Ovary (tissue), 9 donors: ENCODE measurements around the gene SERPINH1. TPM values are rescaled to one million over a fixed set of nuclear protein-coding genes. Genes with fewer than 3 reads are reported as not detected.
A peak's percentile ranks its signal among the peaks of the same experiment; 100 is the strongest.

ENCODE experiments used
- DNase-seq, 5 donors: peaks; one replicate each; pipeline ENCODE4 v3.0.0-alpha.2; 2019 to 2020
- H3K27ac ChIP-seq, 2 donors: fragments of 200-600 bp; one replicate each; pipeline versions ENCODE4 v1.5.1 to v1.8.0; 2019 to 2022
- H3K27me3 ChIP-seq: fragments of 200-600 bp; one replicate; pipeline ENCODE4 v1.8.0; 2022
- H3K36me3 ChIP-seq: fragments of 200-600 bp; sonication (generic); one replicate; pipeline ENCODE4 v1.5.1; 2019
- H3K4me1 ChIP-seq: one replicate; pipeline ENCODE4 v1.8.1; 2013; ENCODE audit warnings: mild to moderate bottlenecking, moderate library complexity; ENCODE audit not compliant: insufficient read depth
- H3K4me3 ChIP-seq: fragments of 200-600 bp; sonication (generic); one replicate; pipeline ENCODE4 v1.5.1; 2017
- H3K9me3 ChIP-seq, 2 donors: fragments of 200-600 bp in 1 of 2; sonication (generic) in 1 of 2; one replicate each; pipeline versions ENCODE4 v1.5.1 to v1.8.1; 2013 to 2019; ENCODE audit warnings: mild to moderate bottlenecking in 1 of 2, moderate library complexity in 1 of 2
- EP300 ChIP-seq: sonication (generic); formaldehyde crosslinking; IDR thresholded peaks from one replicate; pipeline ENCODE4 v1.6.1; 2017; ENCODE audit warnings: antibody characterized with exemption
- POLR2A ChIP-seq: fragments of 450-650 bp; IDR thresholded peaks from one replicate; pipeline ENCODE4 v1.6.1; 2017; ENCODE audit warnings: antibody characterized with exemption, mild to moderate bottlenecking, moderate library complexity
- WGBS, 3 donors: extraction: QIAGEN DNeasy Blood & Tissue Kit in 1 of 3; methylation state at CpG; one replicate each; pipeline versions ENCODE4 v1.1.5 to v1.1.7; 2013 to 2017; 5-methylcytosine and 5-hydroxymethylcytosine counted together
- intact Hi-C, 4 donors: fragments of 100-400 bp; cut with DNase I; formaldehyde crosslinking; loops; one replicate each; pipeline versions ENCODE4 v1.11.0 to v1.15.1; 2022 to 2023
- polyA plus RNA-seq, 2 donors: library from polyadenylated mRNA; stranded (reverse); fragments of 200-250 nt in 1 of 2; fragments of 350-450 nt in 1 of 2; fragmentation: Illumina TruSeq in 1 of 2; extraction: RNeasy Lipid Tissue Mini Kit (QIAGEN cat#74804) in 1 of 2; gene quantifications; one replicate each; pipeline ENCODE4 v1.2.3, GENCODE V29; 2013 to 2014
- total RNA-seq, 7 donors: library from RNA; depleted of rRNA in 2 of 7; stranded (reverse); fragments of >200 nt in 2 of 7; fragmentation: NEBNext Ultra II Directional in 3 of 7; extraction: Animal tissue kit (Norgen Biotek cat#: 25700) in 3 of 7; gene quantifications; one replicate each; pipeline versions ENCODE4 v1.1.0 to v1.2.4, GENCODE V29; 2016 to 2023
- TF ChIP-seq, protein P1 (sequence below), 3 donors: fragments of 450-650 bp in 2 of 3; fragments of 200-600 bp in 1 of 3; IDR thresholded peaks; one replicate each; pipeline versions ENCODE4 v1.5.1 to v1.8.0; 2016 to 2022; ENCODE audit warnings: antibody characterized with exemption in 3 of 3, mild to moderate bottlenecking in 1 of 3
- donor health status: DM: no; HTN: no; CAD: no; lungs with moderate emphysema.
- donor health status: DM: no; HTN: no; CAD: no.
- donor health status: Bipolar disorder and iron deficiency.
- donor health status: DM: yes; HTN: yes; CAD: no.
- donor health status: DM: no; HTN: no; CAD: no.
- donor health status: DM: yes; HTN: yes; CAD: no.

The SERPINH1 gene
- total and polyA plus RNA-seq, 9 donors: 122 to 289 (median 183) TPM

GRCh38 chr11:75538150-75538942 lies 23.7 kb upstream of the SERPINH1 start:
- H3K4me3 ChIP-seq: no peak overlapping the region
- no peaks in the 10 kb centered on the region for H3K9me3 ChIP-seq
- H3K4me1 ChIP-seq: peaks cover 19% of the 10 kb centered on the region
- H3K27ac ChIP-seq: no peak overlapping the region
- 52 to 62% (median 58%) methylated on average over 11 of the region's 11 CpGs for WGBS, 3 donors
- H3K36me3 ChIP-seq: no peaks in the 10 kb centered on the region
- no peaks in the 10 kb centered on the region for H3K27me3 ChIP-seq
- peak in 1 of 5 donors; percentile 57 for DNase-seq
- intact Hi-C loops: no loop called here
- no peak for TF ChIP-seq POLR2A

DNA sequence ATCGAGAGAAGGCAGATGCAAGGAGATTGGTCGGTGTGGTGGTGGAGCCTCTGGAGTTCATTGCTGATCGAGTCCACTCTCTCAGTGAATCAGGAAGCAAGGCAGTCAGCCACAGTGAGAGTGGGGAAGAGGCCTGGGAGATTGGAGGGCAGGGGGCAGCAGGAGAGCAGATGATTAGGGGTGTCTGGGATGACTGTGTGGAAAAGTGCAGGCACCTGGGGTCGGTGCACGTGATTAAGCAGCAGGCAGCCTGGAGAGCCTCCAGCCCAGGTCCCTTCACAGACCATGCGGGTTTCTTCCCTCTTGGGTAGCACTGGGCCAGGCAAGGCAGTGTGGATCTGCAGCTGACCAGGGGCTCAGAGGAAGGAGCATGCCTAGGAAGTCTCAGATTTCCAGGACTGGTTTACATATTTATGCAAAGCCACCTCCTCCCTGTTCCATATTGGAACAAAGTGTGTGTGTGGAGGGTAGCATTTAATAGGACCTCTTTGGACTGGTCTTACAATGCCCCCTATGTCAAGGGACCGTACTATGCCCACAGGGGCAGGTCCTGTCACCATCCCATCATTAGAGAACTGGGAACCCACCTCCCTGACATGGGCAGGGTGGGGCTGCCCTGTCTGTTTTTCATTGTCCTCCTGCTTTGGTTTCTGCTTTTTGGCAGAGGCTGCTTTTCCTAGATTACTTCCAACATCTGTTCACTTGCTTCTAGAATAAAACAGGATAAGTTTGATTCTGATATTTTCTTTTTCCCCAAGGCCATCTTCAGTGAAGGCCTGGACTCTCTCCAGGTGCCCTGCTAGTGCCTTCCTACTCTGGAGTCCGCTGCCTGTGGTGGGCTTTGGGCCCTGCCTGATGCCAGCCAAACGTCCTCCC lies 22.4 kb upstream of the SERPINH1 start:
- H3K27ac ChIP-seq: peak overlapping the region; percentile 34 to 37
- H3K36me3 ChIP-seq: no peaks in the 10 kb centered on the region
- H3K4me3 ChIP-seq: no peak overlapping the region
- H3K9me3 ChIP-seq: no peaks in the 10 kb centered on the region
- peaks cover 16% of the 10 kb centered on the region for H3K4me1 ChIP-seq
- intact Hi-C loops: loop anchor here in 3 of 4 donors (10.0 kb wide), 3 partner anchors 125 to 275 kb away; partner anchors contain the start of genes MAP6 (in 2 of the 3) and UVRAG (in 1 of the 3)
- TF ChIP-seq, protein P1, sequence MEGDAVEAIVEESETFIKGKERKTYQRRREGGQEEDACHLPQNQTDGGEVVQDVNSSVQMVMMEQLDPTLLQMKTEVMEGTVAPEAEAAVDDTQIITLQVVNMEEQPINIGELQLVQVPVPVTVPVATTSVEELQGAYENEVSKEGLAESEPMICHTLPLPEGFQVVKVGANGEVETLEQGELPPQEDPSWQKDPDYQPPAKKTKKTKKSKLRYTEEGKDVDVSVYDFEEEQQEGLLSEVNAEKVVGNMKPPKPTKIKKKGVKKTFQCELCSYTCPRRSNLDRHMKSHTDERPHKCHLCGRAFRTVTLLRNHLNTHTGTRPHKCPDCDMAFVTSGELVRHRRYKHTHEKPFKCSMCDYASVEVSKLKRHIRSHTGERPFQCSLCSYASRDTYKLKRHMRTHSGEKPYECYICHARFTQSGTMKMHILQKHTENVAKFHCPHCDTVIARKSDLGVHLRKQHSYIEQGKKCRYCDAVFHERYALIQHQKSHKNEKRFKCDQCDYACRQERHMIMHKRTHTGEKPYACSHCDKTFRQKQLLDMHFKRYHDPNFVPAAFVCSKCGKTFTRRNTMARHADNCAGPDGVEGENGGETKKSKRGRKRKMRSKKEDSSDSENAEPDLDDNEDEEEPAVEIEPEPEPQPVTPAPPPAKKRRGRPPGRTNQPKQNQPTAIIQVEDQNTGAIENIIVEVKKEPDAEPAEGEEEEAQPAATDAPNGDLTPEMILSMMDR (IDR thresholded peaks at IDR 0.05): no peak
- TF ChIP-seq POLR2A (no peak), EP300 (no peak)
- 13 to 36% (median 15%) methylated on average over 9 of the region's 9 CpGs for WGBS, 3 donors
- no peaks in the 10 kb centered on the region for H3K27me3 ChIP-seq
- peak in 2 of 5 donors; percentile 44 to 52 for DNase-seq

GRCh38 chr11:75541193-75542087 lies 20.6 kb upstream of the SERPINH1 start:
- Histone ChIP-seq H3K27me3 (no peaks in the 10 kb centered on the region), H3K4me3 (no peak overlapping the region), H3K4me1 (peaks cover 16% of the 10 kb centered on the region), H3K27ac (no peak overlapping the region), H3K36me3 (no peaks in the 10 kb centered on the region), H3K9me3 (no peaks in the 10 kb centered on the region)
- intact Hi-C loops: loop anchor here in 3 of 4 donors (10.0 kb wide), 3 partner anchors 123 to 273 kb away; partner anchors contain the start of genes MAP6 (in 2 of the 3) and UVRAG (in 1 of the 3)
- no peak for DNase-seq
- WGBS, 3 donors: 94 to 96% (median 96%) methylated on average over 4 of the region's 4 CpGs
- TF ChIP-seq, protein P1 (IDR thresholded peaks at IDR 0.05): no peak
- TF ChIP-seq EP300 (no peak), POLR2A (no peak)

GRCh38 chr11:75542088-75542438 lies 20.0 kb upstream of the SERPINH1 start:
- Histone ChIP-seq H3K27ac (no peak overlapping the region), H3K9me3 (no peaks in the 10 kb centered on the region), H3K4me3 (no peak overlapping the region), H3K4me1 (peaks cover 16% of the 10 kb centered on the region), H3K27me3 (no peaks in the 10 kb centered on the region), H3K36me3 (no peaks in the 10 kb centered on the region)
- intact Hi-C loops: loop anchor here in 3 of 4 donors (10.0 kb wide), 3 partner anchors 123 to 273 kb away; partner anchors contain the start of genes MAP6 (in 2 of the 3) and UVRAG (in 1 of the 3)
- TF ChIP-seq EP300: no peak
- TF ChIP-seq, protein P1 (IDR thresholded peaks at IDR 0.05): no peak
- TF ChIP-seq POLR2A: no peak
- no peak for DNase-seq
- 88 to 100% (median 88%) methylated on average over 1 of the region's 1 CpG for WGBS, 3 donors
